GM12878 (cell line): Measurements from ENCODE around the gene ZNF444. TPM values are rescaled to one million over a fixed set of nuclear protein-coding genes. Genes with fewer than 3 reads are reported as not detected.

Experiments
- CBFB ChIP-seq: IDR thresholded peaks from 2 replicates; pipeline ENCODE4 v1.6.1; 2016; ENCODE audit warnings: antibody characterized with exemption, low read depth
- E2F4 ChIP-seq: IDR thresholded peaks from 2 replicates; pipeline ENCODE4 v1.6.1; 2012; ENCODE audit warnings: low read depth, low read length, improper control_type of control experiment
- HCFC1 ChIP-seq: fragments of 150-350 bp; IDR thresholded peaks from 2 replicates; pipeline ENCODE4 v1.6.1; 2014; ENCODE audit warnings: low read length
- MTA2 ChIP-seq: fragments of 450-650 bp; IDR thresholded peaks from 2 replicates; pipeline ENCODE4 v1.6.1; 2016; ENCODE audit warnings: low read depth, mild to moderate bottlenecking, moderate library complexity
- RBBP5 ChIP-seq: fragments of 200-600 bp; sonication (generic); conservative IDR thresholded peaks from 2 replicates; pipeline ENCODE4 v1.6.1; 2016
- TCF7 ChIP-seq: IDR thresholded peaks from 2 replicates; pipeline ENCODE4 v1.6.1; 2014; ENCODE audit warnings: antibody characterized with exemption, borderline replicate concordance
- WRNIP1 ChIP-seq: IDR thresholded peaks from 2 replicates; pipeline ENCODE4 v1.6.1; 2011; ENCODE audit warnings: low read depth, low read length, improper control_type of control experiment, borderline replicate concordance
- ZBTB11 ChIP-seq: fragments of 450-650 bp; formaldehyde crosslinking; IDR thresholded peaks from 2 replicates; pipeline ENCODE4 v1.5.0; 2022; ENCODE audit warnings: mild to moderate bottlenecking, missing genetic modification characterization
- ZZZ3 ChIP-seq: IDR thresholded peaks from 2 replicates; pipeline ENCODE4 v1.6.1; 2011; ENCODE audit warnings: low read depth; ENCODE audit not compliant: control insufficient read depth, insufficient read length
- polyA plus RNA-seq, 11 experiments: library from polyadenylated mRNA; depleted of rRNA in 4 of 11; unstranded in 6 of 11; stranded (reverse) in 5 of 11; fragments of >200 nt; fragmentation: Nextera tagmentation in 4 of 11; fragmentation: Illumina TruSeq in 1 of 11; extraction: Ambion mirVana in 4 of 11; extraction: Trizol in 1 of 11; gene quantifications; 1 replicate in 1 of 11; 2 replicates in 10 of 11; pipeline versions ENCODE4 v1.2.1 to v1.2.3, GENCODE V29; 2011 to 2016; ENCODE audit warnings: inconsistent platforms in 2 of 11, missing spikeins in 2 of 11, low read depth in 1 of 11
- total RNA-seq, 4 experiments: library from RNA; depleted of rRNA in 3 of 4; stranded (reverse); fragments of >200 nt in 3 of 4; fragmentation: Illumina TruSeq in 1 of 4; extraction: Trizol in 1 of 4; gene quantifications; 2 replicates each; pipeline versions ENCODE4 v1.2.1 to v1.2.3, GENCODE V29; 2013 to 2021

ZNF444 gene
- total and polyA plus RNA-seq, 10 of the 15 experiments (the other 5 are each of a cell fraction or from before 2014, with no cell fraction given) = 0.45 to 28.2 (median 11.6) TPM

- no peak for TF ChIP-seq ZBTB11 (CRISPR knock-in tag)
- TF ChIP-seq WRNIP1 = no peak
- no peak for TF ChIP-seq E2F4
- TF ChIP-seq TCF7 = no peak
- TF ChIP-seq HCFC1 = no peak
- no peak for TF ChIP-seq MTA2
- no peak for TF ChIP-seq RBBP5
- no peak for TF ChIP-seq ZZZ3
- no peak for TF ChIP-seq CBFB
These were observed 3.0 kb upstream of the ZNF444 start (continued) for GRCh38 chr19:56138069-56138468.
